Germinal center (tissue), 1 donor: ENCODE data around the gene PNRC1.
A peak's percentile ranks its signal among the peaks of the same experiment; 100 is the strongest.
"Not testable (repeated sequence)": the region's sequence is repeated elsewhere in the genome, so short reads cannot be mapped to it uniquely, and the experiment has no call there.

Experiments used
- DNase-seq: peaks from one replicate; pipeline ENCODE4 v3.0.0; 2012; ENCODE audit warnings: mixed read lengths, low spot score

PNRC1 gene

DNA sequence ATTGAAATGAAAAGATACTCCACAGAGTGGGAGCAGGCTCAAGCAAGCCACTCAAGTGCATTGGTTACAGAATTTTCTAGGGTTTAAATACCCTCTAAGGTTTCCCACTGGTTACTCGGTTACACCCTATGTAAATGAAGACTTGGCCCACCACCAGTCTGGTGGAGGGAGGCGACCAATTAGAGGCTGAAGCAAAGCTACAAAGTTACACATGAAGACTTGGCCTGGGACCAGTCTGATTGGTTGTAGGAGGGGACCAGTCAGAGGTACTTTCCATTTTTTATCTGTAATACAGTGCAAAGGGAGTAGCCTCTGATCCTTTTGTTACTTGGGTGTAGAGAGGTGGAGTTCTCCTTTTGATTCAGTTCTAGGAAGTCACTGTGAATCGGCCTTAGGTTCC is 29.7 kb downstream of the PNRC1 start:
- no peak for DNase-seq

DNA sequence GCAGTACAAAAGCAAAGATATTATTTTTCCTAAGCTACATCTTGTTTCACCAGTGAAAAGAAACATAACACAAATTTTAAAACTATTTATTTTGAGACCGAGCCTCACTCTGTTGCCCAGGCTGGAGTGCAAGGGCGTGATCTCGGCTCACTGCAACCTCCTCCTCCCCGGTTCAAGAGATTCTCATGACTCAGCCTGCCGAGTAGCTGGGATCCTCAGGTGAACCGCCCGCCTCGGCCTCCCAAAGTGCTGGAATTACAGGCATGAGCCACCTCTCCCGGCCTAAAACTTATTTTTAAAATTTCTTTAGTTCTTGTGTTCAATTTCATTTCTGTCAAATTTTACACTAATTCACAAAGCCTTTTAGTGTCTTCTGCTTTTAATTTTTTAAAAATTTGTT is 31.4 kb downstream of the PNRC1 start:
- no peak for DNase-seq

DNA sequence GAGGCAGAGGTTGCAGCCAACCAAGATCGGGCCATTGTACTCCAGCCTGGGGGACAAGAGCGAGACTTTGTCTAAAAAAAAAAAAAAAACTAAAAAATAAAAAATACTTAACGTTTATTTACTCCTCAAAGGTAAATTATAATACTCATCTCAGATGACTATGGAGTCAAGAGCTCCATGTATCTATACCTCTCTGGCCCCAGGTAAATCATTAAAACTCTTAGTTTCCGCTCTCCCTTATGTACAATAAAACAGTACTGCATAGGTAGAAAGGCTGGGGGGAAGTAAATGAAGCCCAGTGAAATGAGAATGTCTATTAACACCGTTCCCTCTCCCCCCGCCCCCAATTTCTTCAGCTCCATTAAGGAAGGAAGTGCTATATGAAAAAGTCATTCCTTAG is 36.2 kb downstream of the PNRC1 start:
- no peak for DNase-seq

DNA sequence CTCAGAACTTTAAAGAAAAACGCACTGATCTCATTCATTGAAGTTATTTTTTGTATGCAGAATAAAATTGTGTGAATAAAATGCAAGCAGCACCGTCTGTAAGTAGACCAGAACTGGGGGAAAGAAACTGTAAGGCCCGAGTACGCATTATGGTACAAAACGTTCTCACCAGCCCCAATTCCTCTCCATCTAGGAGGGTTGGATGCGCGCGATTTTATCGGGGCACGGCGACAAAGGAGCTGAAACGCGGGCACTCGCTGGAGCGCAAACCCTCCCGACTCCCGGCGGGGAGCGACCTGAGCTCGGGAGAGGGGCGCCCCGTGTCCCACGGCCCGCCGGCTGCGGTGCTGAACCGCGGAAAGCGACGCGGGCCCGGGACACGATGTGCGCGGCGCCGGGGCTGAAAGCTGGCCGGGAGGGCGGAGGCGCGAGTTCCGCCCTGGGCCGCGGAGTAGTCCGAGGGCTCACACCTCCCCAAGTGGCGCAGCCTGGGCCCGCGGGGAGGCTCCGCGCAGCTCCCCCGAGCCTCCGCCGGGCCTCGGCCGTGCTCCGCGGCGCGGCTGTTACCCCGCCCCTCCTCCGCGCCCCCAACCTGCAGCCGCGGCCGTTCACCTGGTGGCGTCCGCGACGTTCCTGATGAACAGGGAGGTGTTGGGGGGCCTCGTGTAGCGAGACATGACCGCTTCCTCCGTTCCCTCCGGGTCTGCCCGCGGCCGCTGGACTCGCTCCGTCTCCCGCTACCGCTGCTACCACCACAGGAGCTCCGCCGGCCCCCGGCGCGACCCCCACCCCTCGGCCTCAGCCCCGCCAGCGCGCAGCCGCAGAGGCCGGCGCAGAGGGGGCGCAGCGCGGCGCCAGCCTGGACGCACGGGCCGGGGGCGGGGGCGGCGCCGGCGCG is 36.9 kb downstream of the PNRC1 start, which contains the start of gene SRSF12:
SRSF12 (minus strand) TSS at position 861 of the 898 bp plus-strand sequence; CDS start at position 677, 184 bp downstream.
- DNase-seq = peak; percentile 85

DNA sequence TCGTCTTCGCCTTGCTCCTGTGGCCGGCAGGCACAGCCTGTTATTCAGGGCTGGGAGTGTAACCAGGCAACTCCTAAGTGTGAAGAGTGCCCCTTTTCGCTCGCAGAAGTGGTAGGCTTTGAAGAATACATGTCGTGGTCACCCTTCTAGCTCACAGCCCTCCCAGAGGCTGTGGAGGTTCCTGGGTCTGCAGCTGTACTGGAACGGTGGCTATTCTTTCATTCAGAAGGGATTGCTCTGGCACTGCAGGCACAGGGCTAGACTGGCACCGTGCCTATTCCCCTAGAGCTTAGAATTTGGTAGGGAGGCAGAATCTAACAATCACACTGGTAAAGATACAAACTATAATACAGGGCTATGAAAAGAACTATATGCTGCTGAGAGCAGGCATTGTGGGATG is 38.4 kb downstream of the PNRC1 start:
- no peak for DNase-seq

DNA sequence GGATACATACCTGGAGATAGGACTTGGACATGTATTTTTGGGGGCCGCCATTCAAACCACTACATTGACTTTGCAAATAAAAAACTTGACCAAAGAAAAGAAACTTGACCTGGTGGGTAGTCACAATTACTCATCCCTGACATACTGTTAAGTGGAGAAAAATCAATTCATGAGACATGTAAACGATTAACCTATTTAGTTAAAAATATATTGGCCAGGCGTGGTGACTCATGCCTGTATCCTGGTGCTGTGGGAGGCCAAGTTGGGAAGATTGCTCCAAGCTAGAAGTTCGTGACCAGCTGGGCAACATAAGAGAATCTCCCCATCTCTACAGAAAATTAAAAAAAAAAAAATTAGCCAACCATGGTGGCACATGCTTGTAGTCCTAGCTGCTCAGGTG is 39.8 kb downstream of the PNRC1 start:
- DNase-seq = no peak

DNA sequence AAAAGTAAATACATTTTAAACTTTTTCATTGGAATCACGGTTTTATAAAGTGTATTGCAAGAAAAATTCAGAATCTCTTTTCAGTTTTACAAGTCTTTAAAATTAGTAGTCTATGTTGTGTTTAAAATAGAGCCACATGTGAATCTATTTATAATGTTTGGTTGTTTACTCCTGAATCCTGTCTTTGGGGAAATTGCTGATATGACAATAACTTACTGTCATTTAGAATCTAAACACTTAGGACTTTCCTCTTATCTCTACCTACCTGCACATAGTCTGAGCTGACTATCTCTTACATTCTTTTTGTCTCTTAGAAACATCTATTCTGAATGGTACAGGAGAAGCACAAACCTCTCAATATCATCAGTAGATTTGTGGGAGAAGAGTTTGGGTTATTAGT is 41.4 kb downstream of the PNRC1 start:
- DNase-seq = no peak

DNA sequence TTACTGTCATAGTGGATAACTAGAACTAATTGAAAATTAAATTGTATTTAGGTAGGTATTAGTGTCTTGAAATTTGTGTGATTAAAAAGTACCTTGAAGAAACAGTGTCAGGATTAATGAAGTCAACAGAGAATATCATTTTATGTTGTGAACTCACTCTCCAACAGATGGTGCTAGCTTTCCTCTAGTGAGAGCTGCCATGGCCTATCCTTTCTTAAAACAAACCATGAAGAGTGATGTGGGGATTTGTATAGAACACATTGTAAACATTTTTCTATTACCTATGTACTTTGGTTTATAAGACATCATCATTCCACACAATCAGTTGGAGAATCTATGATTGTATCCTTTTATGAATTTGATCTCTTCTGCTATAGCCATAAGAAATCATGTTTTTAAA is 42.1 kb downstream of the PNRC1 start:
- DNase-seq = peak; percentile 27

DNA sequence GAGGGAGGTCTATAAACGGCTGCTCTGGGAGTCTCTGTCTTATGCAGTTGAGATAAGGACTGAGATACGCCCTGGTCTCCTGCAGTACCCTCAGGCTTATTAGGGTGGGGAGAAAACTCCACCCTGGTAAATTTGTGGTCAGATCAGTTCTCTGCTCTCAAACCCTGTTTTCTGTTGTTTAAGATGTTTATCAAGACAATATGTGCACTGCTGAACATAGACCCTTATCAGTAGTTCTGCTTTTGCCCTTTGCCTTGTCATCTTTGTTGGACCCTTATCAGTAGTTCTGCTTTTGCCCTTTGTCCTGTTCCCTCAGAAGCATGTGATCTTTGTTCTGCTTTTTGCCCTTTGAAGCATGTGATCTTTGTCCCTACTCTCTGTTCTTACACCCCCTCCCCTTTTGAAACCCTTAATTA is 47.7 kb downstream of the PNRC1 start:
- not testable (repeated sequence) for DNase-seq

DNA sequence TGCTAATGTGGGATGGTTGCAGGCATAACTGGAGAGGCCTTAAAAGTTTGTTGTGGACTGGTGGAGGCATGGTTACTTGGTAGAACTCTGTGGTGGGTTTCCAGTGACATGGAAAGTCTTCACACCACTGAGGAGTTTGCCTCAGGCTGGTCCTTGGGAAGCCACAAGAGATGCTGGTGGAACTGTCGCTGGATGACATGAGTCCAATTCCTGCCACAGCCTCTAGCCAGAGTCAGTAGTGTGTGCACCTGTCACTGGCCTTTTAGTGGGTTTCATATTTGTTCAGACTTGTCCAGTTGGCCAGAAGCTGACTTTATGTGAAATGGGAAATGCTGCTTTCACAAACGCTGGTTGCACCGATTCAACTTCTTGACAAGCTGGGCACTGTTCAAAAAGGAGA is 51.0 kb downstream of the PNRC1 start:
- no peak for DNase-seq

DNA sequence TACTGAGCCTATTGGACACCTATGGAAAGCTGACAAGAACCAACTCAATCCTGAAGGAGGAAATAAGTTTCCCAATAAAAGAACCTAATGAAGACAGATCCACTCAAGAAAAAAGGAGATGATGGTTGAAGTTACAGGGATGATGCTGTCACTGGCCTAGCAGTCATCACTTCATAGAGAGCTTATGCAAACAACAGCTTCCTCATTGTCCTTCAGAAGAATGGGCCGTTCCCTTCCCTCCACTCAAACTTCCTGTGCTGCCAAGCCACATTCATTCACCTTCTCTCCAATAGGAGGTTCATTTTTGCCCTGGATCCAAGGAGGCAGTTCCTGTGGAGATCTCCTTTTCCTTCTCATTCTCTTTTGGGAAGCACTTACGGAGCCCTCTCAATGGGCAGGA is 51.5 kb downstream of the PNRC1 start:
- DNase-seq = no peak

DNA sequence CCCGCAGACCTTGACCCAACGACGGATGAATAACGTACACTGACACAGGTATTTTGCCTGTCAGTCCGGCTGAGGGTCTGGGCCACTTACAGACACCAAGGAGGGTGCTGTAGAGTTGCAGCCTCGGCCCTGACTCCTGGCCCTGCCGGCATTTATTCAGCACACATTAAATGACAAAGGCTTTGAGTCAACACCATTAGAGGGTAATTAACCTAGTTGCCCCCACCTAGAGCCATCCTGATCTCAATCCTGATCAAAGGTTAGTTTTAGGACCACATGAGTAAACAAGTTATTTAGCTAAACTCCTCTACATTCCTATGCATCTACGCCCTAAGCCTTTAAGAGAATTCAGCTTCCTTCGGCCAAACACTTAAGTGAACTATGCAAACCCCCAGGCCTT is 53.4 kb downstream of the PNRC1 start:
- DNase-seq = no peak

DNA sequence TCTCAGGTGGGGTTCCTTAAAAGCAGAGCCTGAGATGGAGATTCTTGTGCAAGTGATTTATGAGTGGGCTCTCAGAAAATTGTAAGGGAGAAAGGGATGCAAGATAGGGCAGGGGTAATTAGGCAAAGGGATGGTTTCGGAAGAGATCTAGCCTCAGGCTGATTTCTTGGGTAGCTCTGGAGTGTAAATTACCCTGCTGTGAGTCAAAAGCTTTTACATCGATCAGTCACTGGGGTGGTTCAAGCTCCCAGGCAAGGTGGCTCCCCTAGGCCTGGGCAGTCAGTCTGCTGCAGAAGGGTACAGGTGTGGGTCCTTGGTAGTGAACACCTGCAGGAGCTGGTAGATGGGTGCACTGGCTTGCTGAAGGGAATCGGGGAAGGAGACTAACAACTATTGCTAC is 54.2 kb downstream of the PNRC1 start:
- no peak for DNase-seq
